ENCODE results near the gene NBEAL2. TPM values are rescaled to one million over a fixed set of nuclear protein-coding genes. Genes with fewer than 3 reads are reported as not detected.

The NBEAL2 gene
- total RNA-seq, 1 donor from 2014 or later = 227 TPM

- intact Hi-C loops (cut with DNase I) = no loop called here
- Histone ChIP-seq H3K27me3 (no peaks in the 10 kb centered on the region), H3K4me3 (no peak overlapping the region), H3K4me1 (peaks cover 55% of the 10 kb centered on the region), H3K27ac (no peak overlapping the region), H3K9me3 (no peaks in the 10 kb centered on the region), H3K36me3 (peaks cover 0 to 37% of the 10 kb centered on the region in 2 donors)
- no peak for DNase-seq (ENCODE audit: extremely low spot score in 2 of 2)
- TF ChIP-seq POLR2AphosphoS5 (IDR thresholded peaks at IDR 0.05; ENCODE audit: insufficient read depth in 1 of 2, low read depth in 1 of 2) = no peak
- no peak for TF ChIP-seq POLR2A (IDR thresholded peaks at IDR 0.05)
- TF ChIP-seq, protein P1, sequence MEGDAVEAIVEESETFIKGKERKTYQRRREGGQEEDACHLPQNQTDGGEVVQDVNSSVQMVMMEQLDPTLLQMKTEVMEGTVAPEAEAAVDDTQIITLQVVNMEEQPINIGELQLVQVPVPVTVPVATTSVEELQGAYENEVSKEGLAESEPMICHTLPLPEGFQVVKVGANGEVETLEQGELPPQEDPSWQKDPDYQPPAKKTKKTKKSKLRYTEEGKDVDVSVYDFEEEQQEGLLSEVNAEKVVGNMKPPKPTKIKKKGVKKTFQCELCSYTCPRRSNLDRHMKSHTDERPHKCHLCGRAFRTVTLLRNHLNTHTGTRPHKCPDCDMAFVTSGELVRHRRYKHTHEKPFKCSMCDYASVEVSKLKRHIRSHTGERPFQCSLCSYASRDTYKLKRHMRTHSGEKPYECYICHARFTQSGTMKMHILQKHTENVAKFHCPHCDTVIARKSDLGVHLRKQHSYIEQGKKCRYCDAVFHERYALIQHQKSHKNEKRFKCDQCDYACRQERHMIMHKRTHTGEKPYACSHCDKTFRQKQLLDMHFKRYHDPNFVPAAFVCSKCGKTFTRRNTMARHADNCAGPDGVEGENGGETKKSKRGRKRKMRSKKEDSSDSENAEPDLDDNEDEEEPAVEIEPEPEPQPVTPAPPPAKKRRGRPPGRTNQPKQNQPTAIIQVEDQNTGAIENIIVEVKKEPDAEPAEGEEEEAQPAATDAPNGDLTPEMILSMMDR (IDR thresholded peaks at IDR 0.05) = no peak
Measured at GRCh38 chr3:46938118-46938517, 41.3 kb upstream of the NBEAL2 start.

DNA sequence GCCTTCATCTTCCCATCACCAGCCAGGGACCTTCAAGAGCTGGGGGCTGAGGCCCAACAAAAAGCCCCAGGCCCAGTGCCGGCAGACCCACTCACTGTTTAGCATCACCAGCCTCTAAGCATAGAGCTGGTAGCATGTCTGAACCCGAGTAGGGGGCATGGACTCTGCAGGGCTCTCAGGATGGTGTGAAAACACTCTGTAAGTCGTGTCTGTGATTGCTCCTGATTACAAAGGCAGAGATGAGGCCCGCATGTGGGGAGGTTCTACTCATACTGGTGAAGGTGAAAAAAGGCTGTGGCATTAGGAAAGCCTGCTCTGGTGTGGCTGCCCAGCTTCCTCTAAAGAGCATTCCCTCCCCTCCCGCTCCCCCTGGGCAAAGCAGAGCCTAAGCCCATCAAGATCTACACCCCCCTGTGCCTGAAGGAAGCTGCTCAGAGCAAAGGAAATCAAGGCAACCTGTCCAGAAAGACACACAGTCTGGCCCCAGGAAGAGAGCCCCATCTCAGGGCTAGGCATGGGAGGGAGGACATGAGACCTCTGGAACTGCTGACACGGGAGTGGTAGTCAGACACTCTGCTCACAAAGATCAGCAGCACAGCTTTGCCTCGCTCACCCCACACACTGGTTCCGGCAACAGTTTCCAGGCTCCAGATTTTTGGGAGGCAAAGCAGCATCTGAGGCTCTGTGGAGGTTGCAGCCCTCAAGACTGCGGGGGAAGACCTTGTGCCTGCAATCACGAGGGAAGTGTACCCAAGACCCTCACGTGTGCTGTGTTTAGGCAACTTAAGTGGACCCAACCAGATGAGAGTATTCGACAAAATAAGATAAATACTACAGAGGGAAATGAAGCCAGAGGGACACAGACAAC lies 39.7 kb upstream of the NBEAL2 start:
- intact Hi-C loops (cut with DNase I) = no loop called here
- peak overlapping the region; percentile 58 for H3K27ac ChIP-seq
- H3K36me3 ChIP-seq = peaks cover 0 to 37% of the 10 kb centered on the region in 2 donors
- peaks cover 55% of the 10 kb centered on the region for H3K4me1 ChIP-seq
- TF ChIP-seq, protein P1 (IDR thresholded peaks at IDR 0.05) = no peak
- TF ChIP-seq POLR2AphosphoS5 (IDR thresholded peaks at IDR 0.05; ENCODE audit: insufficient read depth in 1 of 2, low read depth in 1 of 2) (no peak), POLR2A (IDR thresholded peaks at IDR 0.05) (no peak)
- H3K27me3 ChIP-seq = no peaks in the 10 kb centered on the region
- no peaks in the 10 kb centered on the region for H3K9me3 ChIP-seq
- no peak for DNase-seq (ENCODE audit: extremely low spot score in 2 of 2)
- H3K4me3 ChIP-seq = no peak overlapping the region

- H3K27ac ChIP-seq = no peak overlapping the region
- TF ChIP-seq POLR2A (IDR thresholded peaks at IDR 0.05) (no peak), POLR2AphosphoS5 (IDR thresholded peaks at IDR 0.05; ENCODE audit: insufficient read depth in 1 of 2, low read depth in 1 of 2) (no peak)
- TF ChIP-seq, protein P1 (IDR thresholded peaks at IDR 0.05) = no peak
- intact Hi-C loops (cut with DNase I) = no loop called here
- peaks cover 0 to 28% of the 10 kb centered on the region in 2 donors for H3K36me3 ChIP-seq
- no peak overlapping the region for H3K4me3 ChIP-seq
- peaks cover 55% of the 10 kb centered on the region for H3K4me1 ChIP-seq
- no peak for DNase-seq (ENCODE audit: extremely low spot score in 2 of 2)
- no peaks in the 10 kb centered on the region for H3K9me3 ChIP-seq
- H3K27me3 ChIP-seq = no peaks in the 10 kb centered on the region
Measured at GRCh38 chr3:46942076-46942475, 37.4 kb upstream of the NBEAL2 start.

GRCh38 chr3:46942481-46943236 lies 36.8 kb upstream of the NBEAL2 start:
- peak overlapping the region; percentile 29 for H3K27ac ChIP-seq
- H3K27me3 ChIP-seq = no peaks in the 10 kb centered on the region
- TF ChIP-seq POLR2AphosphoS5 (IDR thresholded peaks at IDR 0.05; ENCODE audit: insufficient read depth in 1 of 2, low read depth in 1 of 2) (no peak), POLR2A (IDR thresholded peaks at IDR 0.05) (no peak)
- TF ChIP-seq, protein P1 (IDR thresholded peaks at IDR 0.05) = no peak
- no peak for DNase-seq (ENCODE audit: extremely low spot score in 2 of 2)
- no peaks in the 10 kb centered on the region for H3K9me3 ChIP-seq
- intact Hi-C loops (cut with DNase I) = no loop called here
- peaks cover 0 to 24% of the 10 kb centered on the region in 2 donors for H3K36me3 ChIP-seq
- H3K4me1 ChIP-seq = peaks cover 58% of the 10 kb centered on the region
- H3K4me3 ChIP-seq = no peak overlapping the region
